Nephron (organoid): ENCODE results near the gene ZNF335.
A peak's percentile ranks its signal among the peaks of the same experiment; 100 is the strongest.

ENCODE experiments used
- H3K27ac Mint-ChIP-seq, 3 experiments: 2 replicates each; pipeline ENCODE4 v1.8.0; 2020; ENCODE audit warnings: mixed read lengths in 3 of 3, mild to moderate bottlenecking in 2 of 3, moderate library complexity in 1 of 3
- H3K27me3 Mint-ChIP-seq: 2 replicates; pipeline ENCODE4 v1.8.0; 2021; ENCODE audit warnings: low read depth, mild to moderate bottlenecking, moderate library complexity, mixed read lengths
- H3K36me3 Mint-ChIP-seq: 2 replicates; pipeline ENCODE4 v1.8.0; 2020; ENCODE audit warnings: low read depth, mixed read lengths
- H3K4me1 Mint-ChIP-seq: 2 replicates; pipeline ENCODE4 v1.8.0; 2020; ENCODE audit warnings: mixed read lengths
- H3K4me3 Mint-ChIP-seq, 3 experiments: 2 replicates each; pipeline ENCODE4 v1.8.0; 2020; ENCODE audit warnings: mild to moderate bottlenecking in 3 of 3, mixed read lengths in 3 of 3, moderate library complexity in 2 of 3
- H3K9me3 Mint-ChIP-seq: 2 replicates; pipeline ENCODE4 v1.8.0; 2020; ENCODE audit warnings: mixed read lengths
- TF ChIP-seq, protein P1 (sequence below), 3 experiments: fragments of 200-600 bp; sonication (generic); IDR thresholded peaks; one replicate each; pipeline ENCODE4 v1.5.0; 2021; ENCODE audit warnings: antibody characterized with exemption in 3 of 3; ENCODE audit not compliant: unreplicated experiment in 3 of 3

ZNF335 gene

DNA sequence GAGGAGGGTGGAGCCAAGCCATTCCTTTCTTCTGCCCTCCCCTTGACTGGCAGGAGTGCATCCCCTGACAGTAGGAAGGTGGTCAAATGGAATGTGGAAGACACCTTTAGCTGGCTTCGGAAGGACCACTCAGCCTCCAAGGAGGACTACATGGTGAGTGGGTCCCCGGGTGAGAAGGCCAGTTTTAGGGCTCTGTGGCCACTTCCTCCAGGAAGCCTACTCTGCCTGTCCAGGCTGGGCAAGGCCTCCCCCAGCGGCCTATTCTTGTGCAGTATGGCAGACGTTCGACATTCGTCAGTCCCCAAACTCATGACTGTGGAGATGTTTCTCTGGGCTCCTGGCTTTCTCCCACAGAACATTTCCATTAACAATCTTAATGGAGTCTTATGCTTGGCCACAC lies 28.4 kb downstream of the ZNF335 start:
- Mint-ChIP-seq H3K27me3 (no peaks in the 10 kb centered on the region), H3K27ac (no peak overlapping the region), H3K9me3 (no peaks in the 10 kb centered on the region), H3K36me3 (peaks cover 53% of the 10 kb centered on the region), H3K4me3 (no peak overlapping the region), H3K4me1 (no peaks in the 10 kb centered on the region)
- TF ChIP-seq, protein P1, sequence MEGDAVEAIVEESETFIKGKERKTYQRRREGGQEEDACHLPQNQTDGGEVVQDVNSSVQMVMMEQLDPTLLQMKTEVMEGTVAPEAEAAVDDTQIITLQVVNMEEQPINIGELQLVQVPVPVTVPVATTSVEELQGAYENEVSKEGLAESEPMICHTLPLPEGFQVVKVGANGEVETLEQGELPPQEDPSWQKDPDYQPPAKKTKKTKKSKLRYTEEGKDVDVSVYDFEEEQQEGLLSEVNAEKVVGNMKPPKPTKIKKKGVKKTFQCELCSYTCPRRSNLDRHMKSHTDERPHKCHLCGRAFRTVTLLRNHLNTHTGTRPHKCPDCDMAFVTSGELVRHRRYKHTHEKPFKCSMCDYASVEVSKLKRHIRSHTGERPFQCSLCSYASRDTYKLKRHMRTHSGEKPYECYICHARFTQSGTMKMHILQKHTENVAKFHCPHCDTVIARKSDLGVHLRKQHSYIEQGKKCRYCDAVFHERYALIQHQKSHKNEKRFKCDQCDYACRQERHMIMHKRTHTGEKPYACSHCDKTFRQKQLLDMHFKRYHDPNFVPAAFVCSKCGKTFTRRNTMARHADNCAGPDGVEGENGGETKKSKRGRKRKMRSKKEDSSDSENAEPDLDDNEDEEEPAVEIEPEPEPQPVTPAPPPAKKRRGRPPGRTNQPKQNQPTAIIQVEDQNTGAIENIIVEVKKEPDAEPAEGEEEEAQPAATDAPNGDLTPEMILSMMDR (IDR thresholded peaks at IDR 0.05; ENCODE audit: unreplicated experiment in 3 of 3) = no peak

DNA sequence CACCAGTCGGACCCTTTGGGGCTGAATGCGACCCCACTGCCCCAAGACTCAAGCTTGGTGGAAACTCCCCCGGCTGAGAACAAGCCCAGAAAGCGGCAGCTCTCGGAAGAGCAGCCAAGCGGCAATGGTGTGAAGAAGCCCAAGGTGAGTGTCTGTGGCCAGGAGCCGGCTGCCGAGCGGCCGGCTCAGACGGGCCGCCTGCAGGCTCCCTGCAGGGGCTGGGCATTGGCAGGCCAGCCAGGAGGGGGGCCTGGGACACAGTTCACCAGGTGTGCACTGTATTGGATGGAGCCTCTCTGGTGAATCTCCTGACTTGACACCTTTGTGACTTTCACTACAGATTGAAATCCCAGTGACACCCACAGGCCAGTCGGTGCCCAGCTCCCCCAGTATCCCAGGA lies 31.5 kb downstream of the ZNF335 start:
- no peak overlapping the region for H3K4me3 Mint-ChIP-seq
- peaks cover 58% of the 10 kb centered on the region for H3K36me3 Mint-ChIP-seq
- no peaks in the 10 kb centered on the region for H3K9me3 Mint-ChIP-seq
- TF ChIP-seq, protein P1 (IDR thresholded peaks at IDR 0.05; ENCODE audit: unreplicated experiment in 3 of 3) = no peak
- H3K27ac Mint-ChIP-seq = no peak overlapping the region
- peaks cover 9% of the 10 kb centered on the region for H3K4me1 Mint-ChIP-seq
- no peaks in the 10 kb centered on the region for H3K27me3 Mint-ChIP-seq

DNA sequence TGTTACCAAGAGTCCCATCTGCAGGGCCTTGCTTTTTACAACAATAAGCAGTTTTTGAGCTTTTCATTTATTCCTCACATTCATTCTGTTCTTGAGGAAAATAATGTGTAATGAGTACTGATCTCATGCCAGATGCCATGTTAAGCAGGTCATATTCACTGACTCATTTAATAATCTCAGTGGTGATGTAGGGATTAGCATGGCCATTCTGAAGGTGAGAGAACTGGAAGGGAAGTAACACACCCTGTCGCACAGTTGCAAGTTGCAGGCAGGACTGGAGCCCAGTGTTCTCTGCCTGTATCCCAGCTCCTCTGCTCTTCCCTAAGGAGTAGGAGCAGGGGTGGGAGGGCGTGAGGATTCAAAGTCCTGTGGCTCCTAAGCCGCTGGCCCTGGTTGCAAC lies 31.9 kb downstream of the ZNF335 start:
- H3K9me3 Mint-ChIP-seq = no peaks in the 10 kb centered on the region
- TF ChIP-seq, protein P1 (IDR thresholded peaks at IDR 0.05; ENCODE audit: unreplicated experiment in 3 of 3) = no peak
- no peaks in the 10 kb centered on the region for H3K27me3 Mint-ChIP-seq
- H3K4me3 Mint-ChIP-seq = no peak overlapping the region
- H3K4me1 Mint-ChIP-seq = peaks cover 12% of the 10 kb centered on the region
- H3K36me3 Mint-ChIP-seq = peaks cover 54% of the 10 kb centered on the region
- H3K27ac Mint-ChIP-seq = no peak overlapping the region

DNA sequence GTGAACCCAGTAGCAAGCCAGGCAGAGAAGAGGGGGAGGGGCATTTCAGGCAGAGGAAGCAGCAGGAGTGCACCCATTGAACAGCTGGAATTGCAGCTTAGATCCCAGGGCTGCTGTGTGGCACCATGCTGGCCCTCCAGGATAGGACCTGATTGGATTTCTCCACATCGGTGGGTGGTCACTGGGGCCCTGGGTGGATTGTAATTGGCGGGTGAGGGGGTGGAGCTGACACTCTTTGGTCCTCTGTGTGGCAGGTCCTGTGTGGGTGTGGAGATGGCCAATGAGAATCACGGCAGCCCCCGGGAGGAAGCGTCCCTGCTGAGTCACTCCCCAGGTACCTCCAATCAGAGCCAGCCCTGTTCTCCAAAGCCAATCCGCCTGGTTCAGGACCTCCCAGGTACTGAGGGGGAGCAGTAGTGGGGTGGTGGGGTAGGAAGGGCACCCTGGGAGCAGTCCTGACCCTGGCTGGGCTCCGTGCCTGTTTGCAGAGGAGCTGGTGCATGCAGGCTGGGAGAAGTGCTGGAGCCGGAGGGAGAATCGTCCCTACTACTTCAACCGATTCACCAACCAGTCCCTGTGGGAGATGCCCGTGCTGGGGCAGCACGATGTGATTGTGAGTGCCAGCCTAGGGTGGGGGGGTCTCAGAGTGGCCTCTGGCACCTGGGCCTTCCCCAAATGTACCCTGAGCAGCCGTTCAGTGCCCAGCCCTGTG lies 33.1 kb downstream of the ZNF335 start:
- Mint-ChIP-seq H3K27me3 (no peaks in the 10 kb centered on the region), H3K36me3 (peaks cover 43% of the 10 kb centered on the region), H3K4me1 (peaks cover 13% of the 10 kb centered on the region), H3K27ac (no peak overlapping the region), H3K9me3 (no peaks in the 10 kb centered on the region), H3K4me3 (peak overlapping the region in 1 of 3 experiments; percentile 53)
- TF ChIP-seq, protein P1 (IDR thresholded peaks at IDR 0.05; ENCODE audit: unreplicated experiment in 3 of 3) = no peak

DNA sequence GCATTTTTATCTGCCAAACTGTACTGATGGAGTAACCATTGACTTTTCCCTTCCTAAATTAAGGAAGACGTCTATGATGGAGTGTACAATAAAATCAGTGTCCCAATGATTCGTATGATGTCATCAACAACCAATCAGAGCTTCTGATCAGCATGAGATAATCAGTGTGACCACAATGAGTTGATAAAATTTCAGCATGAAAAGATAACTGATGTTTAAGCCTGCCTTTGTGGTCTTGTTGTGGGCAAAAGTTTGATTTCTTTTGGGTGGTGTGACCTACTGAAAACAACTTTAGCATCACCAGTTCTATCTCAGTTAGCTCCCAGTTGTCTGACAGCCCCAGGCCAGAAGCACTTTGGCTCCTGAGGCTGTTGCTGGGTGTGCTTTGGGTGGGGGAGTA lies 34.2 kb downstream of the ZNF335 start:
- Mint-ChIP-seq H3K36me3 (peaks cover 32% of the 10 kb centered on the region), H3K27me3 (no peaks in the 10 kb centered on the region), H3K27ac (peak overlapping the region in 1 of 3 experiments; percentile 89), H3K4me1 (peaks cover 19% of the 10 kb centered on the region), H3K9me3 (no peaks in the 10 kb centered on the region), H3K4me3 (peak overlapping the region; percentile 75 to 83 (median 78))
- TF ChIP-seq, protein P1 (IDR thresholded peaks at IDR 0.05; ENCODE audit: unreplicated experiment in 3 of 3) = no peak
